SK-N-MC (cell line): Measurements from ENCODE around the gene CD101.
"Not testable (repeated sequence)": the region's sequence is repeated elsewhere in the genome, so short reads cannot be mapped to it uniquely, and the experiment has no call there.

Experiments
- DNase-seq: peaks from one replicate; pipeline ENCODE4 v3.0.0-alpha.2; 2011; ENCODE audit warnings: low read depth, low spot score
- H3K27ac ChIP-seq: fragments of 200-600 bp; sonication (generic); 2 replicates; pipeline ENCODE4 v1.5.1; 2016; ENCODE audit warnings: mixed run types
- H3K36me3 ChIP-seq: fragments of 200-600 bp; sonication (generic); 2 replicates; pipeline ENCODE4 v1.6.1; 2017; ENCODE audit warnings: antibody characterized with exemption, low read length, mixed read lengths; ENCODE audit not compliant: insufficient read depth
- H3K4me3 ChIP-seq: fragments of 200-600 bp; sonication (generic); 2 replicates; pipeline ENCODE4 v1.5.1; 2016
- H3K9ac ChIP-seq: fragments of 200-600 bp; sonication (generic); 2 replicates; pipeline ENCODE4 v1.8.0; 2017; ENCODE audit warnings: mixed run types, mixed read lengths; ENCODE audit not compliant: insufficient read length
- H3K9me3 ChIP-seq: fragments of 200-600 bp; sonication (generic); 2 replicates; pipeline ENCODE4 v1.6.1; 2017; ENCODE audit warnings: low read depth, mild to moderate bottlenecking, antibody characterized with exemption, low read length, moderate library complexity, mixed read lengths
- EZH2 ChIP-seq: fragments of 200-600 bp; sonication (generic); IDR thresholded peaks from one replicate; pipeline ENCODE4 v1.6.1; 2017; ENCODE audit warnings: antibody characterized with exemption
- FOXP2 ChIP-seq: optimal IDR thresholded peaks from 2 replicates; pipeline ENCODE3; 2011; ENCODE audit warnings: mild to moderate bottlenecking, moderate library complexity; ENCODE audit not compliant: insufficient read depth; ENCODE audit errors: extremely low read length, control extremely low read depth
- POLR2AphosphoS5 ChIP-seq: IDR thresholded peaks from 2 replicates; pipeline ENCODE4 v1.6.1; 2012; ENCODE audit warnings: mild to moderate bottlenecking, low read depth, low read length, borderline replicate concordance

Gene CD101

DNA sequence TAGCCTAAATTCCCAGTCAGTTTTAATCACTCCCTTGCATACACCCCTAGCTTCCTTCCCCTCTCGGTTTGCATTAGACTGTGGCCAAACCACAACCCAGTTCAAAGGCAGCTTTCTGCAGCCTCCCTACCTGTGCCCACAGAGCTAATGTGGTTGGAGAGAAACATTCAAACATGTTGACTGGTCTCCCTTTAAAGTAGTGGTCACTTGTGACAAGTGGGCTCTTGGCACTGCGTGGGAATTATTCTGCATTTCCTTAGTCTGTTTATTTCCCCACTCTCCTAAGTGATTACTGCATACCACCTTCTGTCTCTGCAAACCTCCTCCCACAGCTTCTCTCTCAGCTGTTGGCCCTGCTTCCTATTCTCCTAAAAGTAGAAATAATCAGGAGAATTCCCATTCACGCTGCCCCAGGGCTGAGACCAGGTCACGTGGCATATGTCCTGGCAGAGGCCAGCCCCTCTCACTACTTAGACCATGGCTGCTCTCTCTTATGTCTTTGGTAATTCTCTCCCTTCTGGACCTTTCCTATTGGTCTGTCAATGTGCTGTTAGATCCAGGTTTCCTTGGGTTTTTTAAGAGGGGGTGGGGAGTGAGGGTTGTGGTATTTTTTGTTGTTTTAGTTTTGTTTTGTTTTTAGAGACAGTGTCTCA, 38.4 kb upstream of the CD101 start:
- Histone ChIP-seq H3K9ac (no peak overlapping the region), H3K27ac (no peak overlapping the region), H3K4me3 (no peak overlapping the region), H3K36me3 (peaks cover 33% of the 10 kb centered on the region), H3K9me3 (no peaks in the 10 kb centered on the region)
- TF ChIP-seq FOXP2 (no peak), POLR2AphosphoS5 (no peak), EZH2 (no peak)
- no peak for DNase-seq

DNA sequence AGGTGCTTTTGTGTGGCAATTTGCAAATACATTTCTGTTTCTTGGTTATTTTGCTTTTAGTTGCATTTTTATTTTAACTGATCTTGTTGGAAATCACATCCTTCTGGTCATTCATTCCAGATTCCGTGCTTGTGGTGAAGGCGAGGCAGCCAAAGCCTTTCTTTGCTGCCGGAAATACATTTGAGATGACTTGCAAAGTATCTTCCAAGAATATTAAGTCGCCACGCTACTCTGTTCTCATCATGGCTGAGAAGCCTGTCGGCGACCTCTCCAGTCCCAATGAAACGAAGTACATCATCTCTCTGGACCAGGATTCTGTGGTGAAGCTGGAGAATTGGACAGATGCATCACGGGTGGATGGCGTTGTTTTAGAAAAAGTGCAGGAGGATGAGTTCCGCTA, 34.8 kb upstream of the CD101 start:
- DNase-seq: no peak
- H3K36me3 ChIP-seq: peaks cover 30% of the 10 kb centered on the region
- H3K27ac ChIP-seq: no peak overlapping the region

DNA sequence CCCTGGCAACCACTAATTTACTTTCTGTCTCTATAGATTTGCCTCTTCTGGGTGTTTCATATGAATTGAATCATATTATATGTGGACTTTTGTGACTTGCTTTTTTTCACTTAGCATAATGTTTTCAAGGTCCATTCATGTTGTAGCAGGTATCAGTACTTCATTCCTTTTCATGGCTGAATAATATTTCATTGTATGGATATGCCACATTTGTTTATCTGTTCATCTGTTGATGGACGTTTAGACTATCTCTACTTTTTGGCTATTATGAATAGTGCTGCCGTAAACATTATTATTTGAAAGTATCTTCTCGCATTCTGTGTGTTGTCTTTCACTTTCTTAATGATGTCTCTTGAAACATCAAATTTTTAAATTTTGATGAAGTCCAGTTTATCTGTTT, 32.8 kb upstream of the CD101 start:
- Histone ChIP-seq H3K36me3 (peaks cover 26% of the 10 kb centered on the region), H3K4me3 (no peak overlapping the region), H3K9ac (no peak overlapping the region), H3K9me3 (0 out of 2 replicates have a peak, but pooled peaks cover 3% of the 10 kb centered on the region), H3K27ac (no peak overlapping the region)
- DNase-seq: no peak
- TF ChIP-seq FOXP2 (no peak), EZH2 (no peak), POLR2AphosphoS5 (no peak)

More for the DNA sequence above, 34.8 kb upstream of the CD101 start:
- no peak overlapping the region for H3K4me3 ChIP-seq
- no peak overlapping the region for H3K9ac ChIP-seq
- TF ChIP-seq FOXP2 (no peak), POLR2AphosphoS5 (no peak), EZH2 (no peak)
- H3K9me3 ChIP-seq: 0 out of 2 replicates have a peak, but pooled peaks cover 3% of the 10 kb centered on the region

DNA sequence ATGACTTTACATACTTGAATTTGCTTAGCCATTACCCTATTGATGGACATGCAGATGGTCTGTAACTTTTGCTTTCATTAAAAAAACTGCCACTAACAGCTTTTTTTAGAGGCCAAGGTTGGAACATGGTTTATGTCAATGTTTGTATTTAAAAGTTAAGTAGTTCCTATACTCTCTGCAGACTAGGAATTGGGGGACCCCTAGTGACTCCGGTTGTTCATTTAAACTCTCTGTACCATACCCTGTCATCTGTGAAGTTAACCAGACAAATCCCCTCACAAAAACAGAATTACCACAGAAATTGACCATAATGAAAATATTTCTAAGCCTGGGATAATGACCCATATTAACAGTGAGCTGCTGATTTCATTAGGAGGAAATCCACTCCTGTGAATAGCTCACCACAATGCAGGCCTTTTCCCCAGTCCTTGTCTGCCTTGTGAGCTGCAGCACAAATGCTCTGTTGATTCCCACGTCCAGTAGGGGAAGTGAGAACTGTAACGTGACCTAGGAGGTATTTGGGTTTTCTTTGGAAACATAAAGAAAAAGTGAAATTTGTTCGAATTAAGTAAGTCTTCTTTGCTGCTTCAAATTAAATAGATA, 30.2 kb upstream of the CD101 start:
- Histone ChIP-seq H3K36me3 (peaks cover 33% of the 10 kb centered on the region), H3K4me3 (no peak overlapping the region), H3K27ac (no peak overlapping the region), H3K9me3 (0 out of 2 replicates have a peak, but pooled peaks cover 3% of the 10 kb centered on the region), H3K9ac (no peak overlapping the region)
- TF ChIP-seq FOXP2 (no peak), POLR2AphosphoS5 (no peak), EZH2 (no peak)
- DNase-seq: no peak

DNA sequence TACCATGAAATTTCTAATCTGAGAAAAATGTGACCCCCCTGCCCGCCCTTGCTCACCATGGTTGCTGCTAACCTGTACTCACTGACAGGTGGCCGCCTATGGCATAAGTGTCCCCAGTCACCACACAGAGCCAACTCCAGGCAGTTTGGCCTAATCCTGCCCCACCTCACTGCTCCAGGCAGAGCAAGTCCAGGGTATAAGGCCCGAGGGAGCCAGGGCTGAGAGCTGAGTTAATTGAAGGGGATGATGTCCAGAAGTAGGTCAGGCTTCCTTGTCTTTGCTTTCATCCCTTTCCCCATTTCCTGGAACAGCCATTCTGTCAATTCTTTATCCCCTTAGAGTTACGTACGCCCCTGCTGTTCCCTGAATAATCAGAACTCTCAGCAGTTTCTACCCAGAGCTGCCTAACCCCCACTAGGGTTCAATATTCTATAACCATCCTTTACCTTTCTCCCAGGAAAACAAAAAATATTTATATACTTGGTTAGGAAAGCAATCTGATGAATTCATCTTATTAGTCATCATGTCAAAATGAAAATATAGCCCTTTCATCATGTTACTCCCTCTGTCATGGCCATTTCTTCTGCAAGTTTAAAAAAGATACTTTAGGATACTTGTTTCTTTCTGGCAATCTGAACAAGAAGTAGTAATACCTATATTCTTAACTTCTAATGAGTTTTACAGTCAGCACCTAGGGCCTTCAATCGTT, 29.4 kb upstream of the CD101 start:
- no peak for DNase-seq
- H3K27ac ChIP-seq: no peak overlapping the region
- H3K36me3 ChIP-seq: peaks cover 31% of the 10 kb centered on the region
- TF ChIP-seq POLR2AphosphoS5 (no peak), FOXP2 (no peak), EZH2 (no peak)
- H3K4me3 ChIP-seq: no peak overlapping the region
- 0 out of 2 replicates have a peak, but pooled peaks cover 3% of the 10 kb centered on the region for H3K9me3 ChIP-seq
- no peak overlapping the region for H3K9ac ChIP-seq

DNA sequence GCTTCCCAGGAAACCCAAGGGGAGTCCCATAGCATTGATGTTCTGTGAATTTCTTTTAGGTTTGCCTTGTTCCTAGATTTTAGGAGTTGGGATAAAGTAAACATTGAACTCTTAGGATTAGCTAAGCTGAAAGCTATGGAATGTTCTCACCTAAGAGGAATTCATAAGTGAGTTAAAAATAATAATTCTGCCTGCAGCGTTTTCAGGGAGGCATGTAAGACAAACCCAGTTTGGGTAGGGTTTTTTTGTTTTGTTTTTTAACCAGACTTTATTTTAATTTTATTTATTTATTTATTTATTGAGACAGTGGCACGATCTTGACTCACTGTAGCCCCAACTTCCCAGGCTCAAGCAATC, 28.9 kb upstream of the CD101 start:
- TF ChIP-seq POLR2AphosphoS5: no peak
- no peak for TF ChIP-seq EZH2
- no peak for TF ChIP-seq FOXP2
- no peak overlapping the region for H3K9ac ChIP-seq
- no peak overlapping the region for H3K4me3 ChIP-seq
- 0 out of 2 replicates have a peak, but pooled peaks cover 3% of the 10 kb centered on the region for H3K9me3 ChIP-seq
- peaks cover 25% of the 10 kb centered on the region for H3K36me3 ChIP-seq
- no peak overlapping the region for H3K27ac ChIP-seq
- DNase-seq: no peak

DNA sequence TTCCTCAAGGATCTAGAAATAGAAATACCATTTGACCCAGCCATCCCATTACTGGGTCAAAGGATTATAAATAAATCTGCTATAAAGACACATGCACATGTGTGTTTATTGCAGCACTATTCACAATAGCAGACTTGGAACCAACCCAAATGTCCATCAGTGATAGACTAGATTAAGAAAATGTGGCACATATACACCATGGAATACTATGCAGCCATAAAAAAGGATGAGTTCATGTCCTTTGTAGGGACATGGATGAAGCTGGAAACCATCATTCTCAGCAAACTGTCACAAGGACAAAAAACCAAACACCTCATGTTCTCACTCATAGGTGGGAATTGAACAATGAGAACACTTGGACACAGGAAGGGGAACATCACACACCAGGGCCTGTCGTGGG, 21.3 kb upstream of the CD101 start:
- not testable (repeated sequence) for H3K4me3 ChIP-seq, DNase-seq, H3K27ac ChIP-seq, H3K9ac ChIP-seq, H3K9me3 ChIP-seq, H3K36me3 ChIP-seq

DNA sequence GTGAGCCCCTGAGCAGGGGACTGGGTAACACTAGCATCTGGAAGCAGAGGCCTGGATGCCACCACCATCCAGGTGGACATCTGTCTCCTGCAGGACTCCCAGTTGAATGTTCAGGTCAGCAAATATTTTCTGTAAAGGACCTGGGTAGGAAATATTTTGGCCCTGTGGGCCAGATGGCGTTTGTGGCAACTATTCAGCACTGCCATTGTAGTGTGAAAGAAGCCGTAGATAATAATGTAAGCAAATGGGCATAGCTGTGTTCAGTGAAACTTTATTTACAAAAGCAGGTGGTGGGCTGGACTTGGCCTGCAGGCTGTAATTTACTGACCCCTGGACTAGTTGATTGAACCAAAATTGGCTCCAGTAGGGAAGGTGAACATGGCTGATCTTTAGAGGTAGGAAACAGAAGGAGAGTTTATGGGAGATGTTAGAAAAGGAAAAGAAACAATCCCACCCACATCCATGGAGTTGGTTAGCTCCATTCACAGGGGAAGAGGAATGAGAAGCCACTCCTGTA, 20.0 kb upstream of the CD101 start:
- H3K9ac ChIP-seq: no peak overlapping the region
- no peak overlapping the region for H3K4me3 ChIP-seq
- no peak for DNase-seq
- no peak overlapping the region for H3K27ac ChIP-seq
- TF ChIP-seq EZH2: no peak
- TF ChIP-seq POLR2AphosphoS5: no peak
- no peak for TF ChIP-seq FOXP2
- no peaks in the 10 kb centered on the region for H3K9me3 ChIP-seq
- peaks cover 5% of the 10 kb centered on the region; the same call in 1 of the 2 replicates for H3K36me3 ChIP-seq
